T-helper 22 cell (primary cell): ENCODE measurements around the gene MYCN.
"Not testable (repeated sequence)": the region's sequence is repeated elsewhere in the genome, so short reads cannot be mapped to it uniquely, and the experiment has no call there.

Experiments used
- DNase-seq: peaks from one replicate; pipeline ENCODE4 v3.0.0-alpha.2; 2020; ENCODE audit warnings: low read depth

MYCN gene

DNA sequence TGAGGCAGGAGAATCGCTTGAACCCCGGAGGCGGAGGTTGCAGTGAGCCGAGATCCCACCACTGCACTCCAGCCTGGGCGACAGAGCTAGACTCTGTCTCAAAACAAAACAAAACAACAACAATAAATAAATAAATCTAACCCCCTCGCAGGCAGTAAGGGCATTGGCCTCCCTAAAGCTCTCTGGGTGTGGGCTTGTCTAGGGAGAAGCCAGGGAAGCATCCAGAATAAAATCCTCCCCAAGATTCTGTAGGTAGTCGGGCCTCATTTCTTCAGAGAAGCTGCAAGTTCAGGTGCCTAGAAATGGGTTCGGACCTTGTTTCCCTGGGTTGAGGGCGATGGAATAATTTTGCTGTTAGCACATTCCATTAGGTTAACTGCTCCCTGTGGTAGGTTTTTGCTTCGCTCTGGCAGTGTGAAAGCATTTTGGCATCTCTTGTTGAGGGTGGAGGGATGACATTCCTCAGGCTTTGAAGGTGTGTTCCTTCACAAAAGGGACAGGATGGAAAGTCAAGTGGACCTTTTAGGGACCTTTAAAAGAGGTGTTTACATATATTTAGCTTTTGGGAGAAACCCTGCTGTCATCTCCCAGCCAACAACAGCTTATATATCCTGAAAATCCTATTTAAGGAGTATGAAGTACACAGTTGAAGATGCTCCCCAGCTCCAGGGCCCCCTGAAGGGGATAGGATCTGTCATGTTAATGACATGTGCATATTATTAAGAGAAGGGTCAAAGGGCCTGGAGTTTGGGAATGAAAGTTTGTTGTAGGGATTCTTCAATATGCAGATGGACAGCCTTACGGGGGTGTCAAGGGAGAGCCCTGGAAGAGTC, 17.7 kb downstream of the MYCN start:
- no peak for DNase-seq

DNA sequence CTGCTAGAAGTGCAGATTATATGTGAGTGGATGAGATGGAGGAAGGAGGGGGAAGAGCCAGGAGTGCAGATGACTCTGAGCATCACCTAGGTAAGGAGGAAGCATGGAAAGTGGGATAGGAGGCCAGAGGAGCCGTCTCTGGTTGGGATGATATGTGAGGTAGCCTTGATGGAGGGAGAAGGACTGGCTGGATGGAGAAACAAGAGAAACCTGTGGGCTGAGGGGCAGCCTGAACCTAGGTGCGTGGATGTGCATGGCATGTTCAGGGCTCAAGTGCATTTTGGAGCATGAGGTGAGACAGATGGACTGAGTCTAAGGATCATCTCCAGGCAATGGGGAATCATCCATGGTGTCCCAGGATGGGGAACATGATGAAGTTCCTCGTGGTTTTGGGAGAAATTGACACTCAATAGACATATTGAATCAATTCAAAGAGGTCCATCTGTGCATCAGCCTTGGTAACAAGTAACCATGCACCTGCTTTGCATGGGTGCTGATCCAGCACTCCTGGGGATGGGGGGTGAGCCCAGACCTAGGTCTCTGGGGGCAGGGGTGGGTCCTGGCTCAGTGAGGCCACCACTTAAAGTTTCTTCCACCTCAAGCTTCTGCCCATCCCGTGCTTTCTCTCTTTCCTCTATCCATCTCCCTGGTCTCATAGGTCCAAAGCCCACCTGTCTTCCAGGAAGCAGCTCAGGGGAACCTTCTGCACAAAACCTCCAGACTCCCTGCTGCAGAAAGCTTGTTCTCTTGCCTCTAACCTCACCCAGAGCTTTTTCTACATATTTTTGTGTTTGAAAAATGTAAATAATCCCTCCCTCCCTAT, 19.2 kb downstream of the MYCN start:
- no peak for DNase-seq

DNA sequence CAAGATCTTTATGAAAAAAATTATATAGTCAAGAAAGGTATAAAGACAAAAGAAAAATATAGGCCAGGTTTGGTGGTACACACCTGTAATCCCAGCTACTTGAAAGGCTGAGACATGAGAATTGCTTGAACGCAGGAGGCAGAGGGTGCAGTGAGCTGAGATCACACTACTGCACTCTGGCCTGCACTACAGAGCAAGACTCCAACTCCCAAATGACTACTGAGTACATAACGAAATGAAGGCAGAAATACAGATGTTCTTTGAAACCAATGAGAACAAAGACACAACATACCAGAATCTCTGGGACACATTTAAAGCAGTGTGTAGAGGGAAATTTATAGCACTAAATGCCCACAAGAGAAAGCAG, 19.8 kb downstream of the MYCN start:
- not testable (repeated sequence) for DNase-seq

GRCh38 chr2:15963109-15963976, 23.0 kb downstream of the MYCN start:
- not testable (repeated sequence) for DNase-seq

GRCh38 chr2:15963977-15964670, 23.8 kb downstream of the MYCN start:
- no peak for DNase-seq

DNA sequence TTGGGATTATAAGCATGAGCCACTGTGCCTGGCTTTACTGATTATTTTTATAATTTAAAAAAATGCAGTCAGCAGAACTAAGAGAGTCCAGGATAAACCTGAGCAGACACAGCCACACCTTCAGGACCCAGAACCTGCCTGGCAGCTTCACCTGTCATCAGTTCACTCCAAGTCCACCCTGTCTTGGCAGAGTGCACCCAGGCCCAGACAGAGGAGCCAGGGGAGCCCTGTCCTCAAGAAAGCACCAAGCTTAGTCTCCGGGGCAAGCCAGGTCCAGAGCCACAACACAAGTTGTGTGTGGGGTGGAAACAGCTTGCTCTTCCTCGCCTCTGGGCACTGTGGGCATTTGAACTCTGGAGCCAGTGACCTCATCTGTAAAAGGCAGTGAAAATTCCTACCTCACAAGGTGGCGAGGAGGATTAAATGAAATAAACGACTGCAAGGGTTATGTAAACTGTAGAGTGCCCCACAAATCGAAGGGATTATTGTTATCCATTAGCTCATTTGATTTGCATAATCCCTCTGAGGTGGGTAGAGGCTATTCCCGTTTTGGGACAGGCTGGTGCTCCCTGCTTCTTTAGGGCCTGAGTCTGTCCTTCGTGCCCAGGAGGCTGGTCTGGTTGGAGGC, 24.7 kb downstream of the MYCN start:
- no peak for DNase-seq

- no peak for DNase-seq
Observed at GRCh38 chr2:15965564-15966019, 25.2 kb downstream of the MYCN start.

DNA sequence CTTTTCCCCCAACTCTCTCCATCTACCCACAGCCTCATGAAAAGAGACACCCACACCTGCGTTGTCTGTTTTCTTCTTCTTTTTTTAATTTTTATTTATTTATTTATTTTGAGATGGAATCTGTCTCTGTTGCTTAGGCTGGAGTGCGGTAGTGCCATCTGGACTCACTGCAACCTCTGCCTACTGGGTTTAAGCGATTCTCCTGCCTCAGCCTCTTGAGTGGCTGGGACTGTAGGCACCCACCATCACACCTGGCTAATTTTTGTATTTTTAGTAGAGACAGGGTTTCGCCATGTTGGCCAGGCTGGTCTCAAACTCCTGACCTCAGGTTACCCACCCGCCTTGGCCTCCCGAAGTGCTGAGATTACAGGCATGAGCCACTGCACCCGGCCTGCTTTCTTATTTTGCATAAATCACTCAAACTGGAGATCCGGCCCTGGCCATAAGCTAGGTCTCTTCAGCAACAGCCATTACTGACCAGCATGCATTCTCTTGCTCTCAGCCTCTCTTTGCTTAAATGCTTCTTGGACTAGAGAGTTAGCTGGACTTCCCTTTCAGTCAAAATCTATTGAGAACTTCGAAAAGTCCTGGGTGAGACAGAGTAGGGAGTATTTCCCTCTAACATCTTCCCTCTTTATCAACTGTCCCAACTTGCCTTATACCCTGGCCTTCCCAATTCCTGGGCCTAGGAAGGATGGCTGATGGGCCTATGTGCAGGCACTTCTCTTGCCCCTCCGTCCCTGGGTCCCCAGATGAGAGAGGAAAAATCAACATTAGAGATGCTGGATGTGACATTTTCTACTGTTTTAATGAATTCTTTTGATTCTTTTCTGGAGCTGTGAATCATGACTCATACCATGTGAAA, 27.3 kb downstream of the MYCN start:
- DNase-seq, result no peak

GRCh38 chr2:15968280-15969178, 28.2 kb downstream of the MYCN start:
- no peak for DNase-seq

DNA sequence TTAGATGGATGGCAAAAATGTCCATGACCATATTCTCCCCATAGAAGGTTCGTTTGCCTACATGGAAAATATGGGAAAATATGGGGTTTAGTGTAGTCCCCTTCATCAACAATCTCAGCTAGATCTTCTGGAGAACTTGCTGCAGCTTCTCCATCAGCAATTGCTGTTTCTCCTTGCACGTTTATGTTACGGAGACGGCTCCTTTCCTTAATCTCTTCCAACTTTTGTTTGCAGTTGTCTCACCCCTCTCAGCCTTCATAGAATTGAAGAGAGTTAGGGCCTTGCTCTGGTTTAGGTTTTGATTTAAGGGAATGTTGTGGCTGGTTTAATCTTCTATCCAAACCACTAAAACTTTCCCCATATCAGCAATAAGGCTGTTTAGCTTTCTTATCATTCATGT, 28.9 kb downstream of the MYCN start:
- DNase-seq, result no peak

GRCh38 chr2:15970701-15971100, 30.4 kb downstream of the MYCN start:
- DNase-seq, result no peak

DNA sequence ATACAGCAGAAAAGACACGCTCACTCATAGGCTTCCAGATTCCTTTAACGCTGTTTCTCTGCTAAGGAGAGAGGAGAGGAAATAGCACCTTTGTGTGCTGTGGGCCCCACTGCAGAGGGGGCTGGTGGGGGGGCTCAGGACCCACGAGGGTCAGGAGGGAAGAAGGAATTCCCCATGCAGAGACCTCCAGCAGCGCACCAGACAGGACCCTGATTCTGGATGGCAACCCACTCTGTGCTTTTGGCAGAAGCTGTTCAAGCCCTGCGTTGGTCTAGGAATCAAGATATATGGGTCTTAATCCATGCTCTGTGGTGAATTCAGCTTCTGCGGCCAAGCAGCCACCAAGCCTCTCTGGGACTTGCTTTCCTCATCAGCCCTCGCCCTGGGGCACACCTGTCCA, 31.0 kb downstream of the MYCN start:
- no peak for DNase-seq

- no peak for DNase-seq
Observed at GRCh38 chr2:15971831-15972522, 31.6 kb downstream of the MYCN start.

- no peak for DNase-seq
Observed at GRCh38 chr2:15973481-15974401, 33.4 kb downstream of the MYCN start.

- no peak for DNase-seq
Observed at GRCh38 chr2:15974565-15975260, 34.4 kb downstream of the MYCN start.

DNA sequence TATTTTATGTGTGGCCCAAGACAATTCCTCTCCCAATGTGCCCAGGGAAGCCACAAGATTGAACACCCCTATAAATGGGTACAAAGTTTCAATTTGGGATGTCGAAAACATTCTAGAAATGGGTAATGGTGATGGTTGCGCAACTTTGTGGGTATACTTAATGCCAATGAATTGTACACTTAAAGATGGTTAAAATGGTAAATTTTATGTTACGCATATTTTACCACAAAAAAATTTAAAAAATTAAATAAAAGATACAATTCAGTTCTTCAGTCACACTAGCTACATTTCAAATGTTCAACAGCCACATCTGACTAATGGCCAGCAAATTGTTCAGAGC, 34.9 kb downstream of the MYCN start:
- no peak for DNase-seq

GRCh38 chr2:15975676-15976075, 35.3 kb downstream of the MYCN start:
- DNase-seq, result no peak
